ENCODE results near the gene DES. TPM values are rescaled to one million over a fixed set of nuclear protein-coding genes. Genes with fewer than 3 reads are reported as not detected.

DES gene
- total RNA-seq, 4 donors from 2014 or later, result 82.0 to 574 (median 112) TPM

DNA sequence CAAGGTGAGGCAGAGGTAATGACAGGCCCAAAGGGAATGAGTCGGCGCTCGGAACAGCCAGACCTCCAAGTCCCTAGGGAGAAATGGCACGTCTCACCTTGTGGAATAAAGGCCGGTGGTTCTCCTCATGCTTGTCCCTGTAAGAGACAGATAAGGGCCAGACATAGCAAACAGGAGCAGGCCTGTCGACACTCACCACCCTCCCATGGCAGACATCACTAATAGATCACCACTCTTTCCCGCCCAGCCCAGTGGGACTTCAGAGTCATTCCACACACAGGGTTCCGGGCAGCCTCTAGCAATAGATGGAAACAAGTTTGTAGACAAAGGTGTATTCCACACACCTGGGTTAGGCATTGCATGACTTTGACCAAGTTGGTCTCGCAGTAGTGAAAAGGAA, 36.7 kb upstream of the DES start:
- peaks cover 0 to 20% (median 3%) of the 10 kb centered on the region in 4 donors for H3K4me1 ChIP-seq
- H3K9me3 ChIP-seq, result no peaks in the 10 kb centered on the region
- H3K27me3 ChIP-seq, result no peaks in the 10 kb centered on the region
- no peak overlapping the region for H3K4me3 ChIP-seq
- H3K36me3 ChIP-seq, result peaks cover 0 to 86% (median 0%) of the 10 kb centered on the region in 3 donors
- TF ChIP-seq POLR2A (IDR thresholded peaks at IDR 0.05) (no peak), CTCF (IDR thresholded peaks at IDR 0.05) (no peak)
- H3K27ac ChIP-seq, result no peak overlapping the region
- no peak for DNase-seq

DNA sequence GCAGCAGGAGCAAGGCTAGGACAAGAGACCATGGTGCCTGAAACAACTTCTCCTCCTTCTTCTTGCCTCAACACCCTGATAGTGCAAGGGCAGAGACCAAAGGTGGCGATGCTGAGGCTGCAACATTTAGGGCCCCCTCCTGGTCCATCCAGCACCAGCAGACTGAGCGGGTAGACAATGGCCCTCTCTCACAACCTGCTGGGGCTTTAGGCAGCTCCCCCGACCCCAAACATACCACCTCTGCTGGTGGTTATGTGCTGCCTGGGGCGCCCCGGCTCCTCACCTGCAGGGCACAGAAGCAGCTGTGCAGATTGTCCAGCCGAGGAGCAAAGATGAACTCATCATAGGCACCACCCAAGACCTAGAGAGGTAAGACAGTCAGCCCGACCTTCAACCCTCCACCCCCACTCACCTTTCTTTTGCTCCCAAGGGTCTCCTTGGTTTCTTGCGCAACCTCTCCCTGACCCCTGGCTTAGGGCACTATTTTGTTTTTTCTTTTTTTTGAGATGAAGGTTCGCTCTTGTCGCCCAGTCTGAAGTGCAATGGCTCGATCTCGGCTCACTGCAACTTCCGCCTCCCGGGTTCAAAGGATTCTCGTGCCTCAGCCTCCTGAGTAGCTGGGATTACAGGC, 34.0 kb upstream of the DES start:
- Histone ChIP-seq H3K4me3 (no peak overlapping the region), H3K27me3 (no peaks in the 10 kb centered on the region), H3K4me1 (peaks cover 0 to 26% (median 11%) of the 10 kb centered on the region in 4 donors), H3K9me3 (no peaks in the 10 kb centered on the region), H3K36me3 (peaks cover 0 to 62% (median 0%) of the 10 kb centered on the region in 3 donors), H3K27ac (no peak overlapping the region)
- DNase-seq, result no peak
- TF ChIP-seq CTCF (IDR thresholded peaks at IDR 0.05), result no peak
- no peak for TF ChIP-seq POLR2A (IDR thresholded peaks at IDR 0.05)

DNA sequence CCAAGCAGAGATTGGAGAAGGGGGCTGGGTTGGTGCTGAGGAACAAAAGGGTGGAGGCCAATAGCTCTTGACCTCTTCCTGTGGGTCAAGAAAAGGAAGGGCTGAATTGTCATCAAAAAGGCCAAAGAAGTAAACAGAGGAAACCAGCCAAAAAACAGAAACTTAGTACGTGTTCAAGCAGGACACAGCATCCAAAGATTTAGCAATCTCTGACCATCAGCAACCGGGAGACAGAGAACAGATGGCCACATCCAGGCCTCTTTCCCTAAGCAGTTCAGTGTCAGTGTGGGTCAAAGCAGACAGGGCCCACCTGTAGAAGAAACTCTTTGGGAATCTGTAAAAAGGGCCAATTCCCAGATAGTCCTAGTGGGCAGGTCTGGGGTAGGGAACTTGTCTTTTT, 33.3 kb upstream of the DES start:
- H3K4me3 ChIP-seq, result no peak overlapping the region
- peaks cover 0 to 26% (median 11%) of the 10 kb centered on the region in 4 donors for H3K4me1 ChIP-seq
- no peaks in the 10 kb centered on the region for H3K27me3 ChIP-seq
- peak overlapping the region in 2 of 4 donors; percentile 31 to 33 for H3K27ac ChIP-seq
- H3K36me3 ChIP-seq, result peaks cover 0 to 61% (median 0%) of the 10 kb centered on the region in 3 donors
- H3K9me3 ChIP-seq, result no peaks in the 10 kb centered on the region
- no peak for TF ChIP-seq POLR2A (IDR thresholded peaks at IDR 0.05)
- no peak for TF ChIP-seq CTCF (IDR thresholded peaks at IDR 0.05)
- DNase-seq, result no peak

- Histone ChIP-seq H3K27me3 (no peaks in the 10 kb centered on the region), H3K9me3 (no peaks in the 10 kb centered on the region), H3K27ac (peak overlapping the region in 1 of 4 donors; percentile 100), H3K36me3 (peaks cover 0 to 55% (median 0%) of the 10 kb centered on the region in 3 donors), H3K4me1 (peaks cover 0 to 26% (median 11%) of the 10 kb centered on the region in 4 donors), H3K4me3 (peak overlapping the region in 1 of 4 donors; percentile 86)
- no peak for DNase-seq
- TF ChIP-seq CTCF (IDR thresholded peaks at IDR 0.05) (no peak), POLR2A (IDR thresholded peaks at IDR 0.05) (no peak)
These were observed 32.1 kb upstream of the DES start for GRCh38 chr2:219385958-219386520.

- Histone ChIP-seq H3K9me3 (no peaks in the 10 kb centered on the region), H3K4me3 (peak overlapping the region; percentile 85 to 94 (median 89)), H3K36me3 (peaks cover 0 to 48% (median 0%) of the 10 kb centered on the region in 3 donors), H3K27ac (peak overlapping the region; percentile 96 to 100 (median 98)), H3K27me3 (no peaks in the 10 kb centered on the region), H3K4me1 (peaks cover 0 to 26% (median 11%) of the 10 kb centered on the region in 4 donors)
- DNase-seq, result no peak
- TF ChIP-seq CTCF (IDR thresholded peaks at IDR 0.05), result peak in 1 of 6 experiments; percentile 20
- TF ChIP-seq POLR2A (IDR thresholded peaks at IDR 0.05), result peak in 1 of 2 donors; percentile 9
These were observed 31.5 kb upstream of the DES start for GRCh38 chr2:219386532-219387280.

All from Peyer's patch (tissue), 4 donors.